HK-2 (cell line): ENCODE results near the gene TMEM247.
"Not testable (repeated sequence)": the region's sequence is repeated elsewhere in the genome, so short reads cannot be mapped to it uniquely, and the experiment has no call there.

ENCODE experiments used
- DNase-seq: peaks from one replicate; pipeline ENCODE4 v3.0.0-alpha.2; 2018; ENCODE audit not compliant: unreplicated experiment

The TMEM247 gene

GRCh38 chr2:46458763-46459500 lies 20.4 kb upstream of the TMEM247 start:
- no peak for DNase-seq

GRCh38 chr2:46459694-46460093 lies 19.7 kb upstream of the TMEM247 start:
- no peak for DNase-seq

- DNase-seq, result no peak
Measured at GRCh38 chr2:46460241-46460921, 19.0 kb upstream of the TMEM247 start.

GRCh38 chr2:46461011-46461674 lies 18.2 kb upstream of the TMEM247 start:
- DNase-seq, result peak; percentile 83

GRCh38 chr2:46461709-46462171 lies 17.6 kb upstream of the TMEM247 start:
- no peak for DNase-seq

GRCh38 chr2:46462936-46463335 lies 16.4 kb upstream of the TMEM247 start:
- no peak for DNase-seq

GRCh38 chr2:46469116-46469515 lies 10.2 kb upstream of the TMEM247 start:
- DNase-seq, result no peak

GRCh38 chr2:46469700-46470099 lies 9.7 kb upstream of the TMEM247 start:
- no peak for DNase-seq

GRCh38 chr2:46470114-46470628 lies 9.2 kb upstream of the TMEM247 start:
- no peak for DNase-seq

GRCh38 chr2:46471019-46471583 lies 8.3 kb upstream of the TMEM247 start:
- no peak for DNase-seq

- no peak for DNase-seq
Measured at GRCh38 chr2:46471697-46472096, 7.7 kb upstream of the TMEM247 start.

- not testable (repeated sequence) for DNase-seq
Measured at GRCh38 chr2:46472165-46472564, 7.2 kb upstream of the TMEM247 start.

- not testable (repeated sequence) for DNase-seq
Measured at GRCh38 chr2:46477462-46477861, 1.9 kb upstream of the TMEM247 start.

GRCh38 chr2:46477925-46478324 lies 1.4 kb upstream of the TMEM247 start:
- no peak for DNase-seq

GRCh38 chr2:46480562-46480961 lies 1.2 kb downstream of the TMEM247 start:
- no peak for DNase-seq

- DNase-seq, result no peak
Measured at GRCh38 chr2:46481198-46482193, 2.1 kb downstream of the TMEM247 start.

- no peak for DNase-seq
Measured at GRCh38 chr2:46482490-46482889, 3.1 kb downstream of the TMEM247 start.

GRCh38 chr2:46485002-46485401 lies 5.6 kb downstream of the TMEM247 start:
- no peak for DNase-seq

GRCh38 chr2:46486436-46486835 lies 7.1 kb downstream of the TMEM247 start:
- DNase-seq, result no peak

- DNase-seq, result peak; percentile 47
Measured at GRCh38 chr2:46487667-46488335, 8.4 kb downstream of the TMEM247 start.
